ENCODE measurements around the gene FBXO34.

FBXO34 gene

GRCh38 chr14:55285048-55285652 is 13.9 kb downstream of the FBXO34 start:
- no peak overlapping the region for H3K27ac Mint-ChIP-seq
- H3K4me3 Mint-ChIP-seq = no peak overlapping the region
- H3K36me3 Mint-ChIP-seq = peaks cover 7% of the 10 kb centered on the region
- peaks cover 32% of the 10 kb centered on the region for H3K4me1 Mint-ChIP-seq (ENCODE audit: low read depth)
- no peaks in the 10 kb centered on the region for H3K27me3 Mint-ChIP-seq
- H3K9me3 Mint-ChIP-seq (ENCODE audit: low read depth) = no peaks in the 10 kb centered on the region

- no peak overlapping the region for H3K4me3 Mint-ChIP-seq
- peaks cover 31% of the 10 kb centered on the region for H3K4me1 Mint-ChIP-seq (ENCODE audit: low read depth)
- H3K36me3 Mint-ChIP-seq = peaks cover 3% of the 10 kb centered on the region
Measured at GRCh38 chr14:55288439-55288838, 17.2 kb downstream of the FBXO34 start.

GRCh38 chr14:55291480-55292081 is 20.4 kb downstream of the FBXO34 start:
- Mint-ChIP-seq H3K36me3 (no peaks in the 10 kb centered on the region), H3K9me3 (ENCODE audit: low read depth) (no peaks in the 10 kb centered on the region), H3K27ac (no peak overlapping the region), H3K4me3 (no peak overlapping the region), H3K27me3 (no peaks in the 10 kb centered on the region), H3K4me1 (ENCODE audit: low read depth) (peaks cover 38% of the 10 kb centered on the region)

More at GRCh38 chr14:55288439-55288838, 17.2 kb downstream of the FBXO34 start:
- Mint-ChIP-seq H3K9me3 (ENCODE audit: low read depth) (no peaks in the 10 kb centered on the region), H3K27ac (no peak overlapping the region), H3K27me3 (no peaks in the 10 kb centered on the region)

GRCh38 chr14:55294603-55295002 is 23.4 kb downstream of the FBXO34 start:
- Mint-ChIP-seq H3K4me1 (ENCODE audit: low read depth) (peaks cover 43% of the 10 kb centered on the region), H3K9me3 (ENCODE audit: low read depth) (no peaks in the 10 kb centered on the region), H3K4me3 (no peak overlapping the region), H3K36me3 (peaks cover 10% of the 10 kb centered on the region), H3K27ac (no peak overlapping the region), H3K27me3 (no peaks in the 10 kb centered on the region)

- Mint-ChIP-seq H3K4me1 (ENCODE audit: low read depth) (peaks cover 55% of the 10 kb centered on the region), H3K27ac (no peak overlapping the region), H3K27me3 (no peaks in the 10 kb centered on the region), H3K4me3 (no peak overlapping the region), H3K9me3 (ENCODE audit: low read depth) (no peaks in the 10 kb centered on the region), H3K36me3 (peaks cover 10% of the 10 kb centered on the region)
Measured at GRCh38 chr14:55297611-55298499, 26.6 kb downstream of the FBXO34 start.

GRCh38 chr14:55298500-55298822 is 27.2 kb downstream of the FBXO34 start:
- Mint-ChIP-seq H3K27ac (no peak overlapping the region), H3K27me3 (no peaks in the 10 kb centered on the region), H3K36me3 (peaks cover 10% of the 10 kb centered on the region), H3K4me1 (ENCODE audit: low read depth) (peaks cover 55% of the 10 kb centered on the region), H3K9me3 (ENCODE audit: low read depth) (no peaks in the 10 kb centered on the region), H3K4me3 (no peak overlapping the region)

- Mint-ChIP-seq H3K36me3 (peaks cover 12% of the 10 kb centered on the region), H3K9me3 (ENCODE audit: low read depth) (no peaks in the 10 kb centered on the region), H3K27me3 (no peaks in the 10 kb centered on the region), H3K4me3 (no peak overlapping the region), H3K27ac (peak overlapping the region; percentile 77), H3K4me1 (ENCODE audit: low read depth) (peaks cover 48% of the 10 kb centered on the region)
Measured at GRCh38 chr14:55301437-55302121, 30.4 kb downstream of the FBXO34 start.

- H3K36me3 Mint-ChIP-seq = peaks cover 12% of the 10 kb centered on the region
- peaks cover 46% of the 10 kb centered on the region for H3K4me1 Mint-ChIP-seq (ENCODE audit: low read depth)
- no peak overlapping the region for H3K4me3 Mint-ChIP-seq
- H3K27ac Mint-ChIP-seq = no peak overlapping the region
- H3K9me3 Mint-ChIP-seq (ENCODE audit: low read depth) = no peaks in the 10 kb centered on the region
- H3K27me3 Mint-ChIP-seq = no peaks in the 10 kb centered on the region
Measured at GRCh38 chr14:55302367-55303124, 31.3 kb downstream of the FBXO34 start.

GRCh38 chr14:55303125-55303499 is 31.9 kb downstream of the FBXO34 start:
- Mint-ChIP-seq H3K4me1 (ENCODE audit: low read depth) (peaks cover 46% of the 10 kb centered on the region), H3K36me3 (peaks cover 12% of the 10 kb centered on the region), H3K27me3 (no peaks in the 10 kb centered on the region), H3K4me3 (no peak overlapping the region), H3K9me3 (ENCODE audit: low read depth) (no peaks in the 10 kb centered on the region), H3K27ac (no peak overlapping the region)

- Mint-ChIP-seq H3K36me3 (peaks cover 10% of the 10 kb centered on the region), H3K27ac (peak overlapping the region; percentile 43), H3K4me3 (no peak overlapping the region), H3K9me3 (ENCODE audit: low read depth) (no peaks in the 10 kb centered on the region), H3K4me1 (ENCODE audit: low read depth) (peaks cover 48% of the 10 kb centered on the region), H3K27me3 (no peaks in the 10 kb centered on the region)
Measured at GRCh38 chr14:55303691-55304145, 32.5 kb downstream of the FBXO34 start.

- Mint-ChIP-seq H3K36me3 (peaks cover 25% of the 10 kb centered on the region), H3K27ac (no peak overlapping the region), H3K9me3 (ENCODE audit: low read depth) (peaks cover 9% of the 10 kb centered on the region), H3K27me3 (no peaks in the 10 kb centered on the region), H3K4me3 (no peak overlapping the region), H3K4me1 (ENCODE audit: low read depth) (peaks cover 34% of the 10 kb centered on the region)
Measured at GRCh38 chr14:55306938-55307589, 35.8 kb downstream of the FBXO34 start.

- Mint-ChIP-seq H3K9me3 (ENCODE audit: low read depth) (peaks cover 15% of the 10 kb centered on the region), H3K4me1 (ENCODE audit: low read depth) (peaks cover 30% of the 10 kb centered on the region), H3K4me3 (no peak overlapping the region), H3K36me3 (peaks cover 36% of the 10 kb centered on the region), H3K27ac (no peak overlapping the region), H3K27me3 (no peaks in the 10 kb centered on the region)
Measured at GRCh38 chr14:55309154-55309553, 37.9 kb downstream of the FBXO34 start.

GRCh38 chr14:55309761-55310365 is 38.6 kb downstream of the FBXO34 start:
- no peak overlapping the region for H3K4me3 Mint-ChIP-seq
- H3K4me1 Mint-ChIP-seq (ENCODE audit: low read depth) = peaks cover 30% of the 10 kb centered on the region
- no peaks in the 10 kb centered on the region for H3K27me3 Mint-ChIP-seq
- H3K9me3 Mint-ChIP-seq (ENCODE audit: low read depth) = peaks cover 15% of the 10 kb centered on the region
- H3K36me3 Mint-ChIP-seq = peaks cover 37% of the 10 kb centered on the region
- no peak overlapping the region for H3K27ac Mint-ChIP-seq

All from activated naive CD8-positive, alpha-beta T cell (primary cell).